22Rv1 (cell line): ENCODE results near the gene PCK2.

Experiments used
- CTCF ChIP-seq: fragments of 450-650 bp; IDR thresholded peaks from 2 replicates; pipeline ENCODE4 v1.5.1; 2017; ENCODE audit warnings: mild to moderate bottlenecking
- ZFX ChIP-seq: fragments of 450-650 bp; IDR thresholded peaks from 2 replicates; pipeline ENCODE4 v1.6.1; 2017; ENCODE audit warnings: antibody characterized with exemption, borderline replicate concordance

DNA sequence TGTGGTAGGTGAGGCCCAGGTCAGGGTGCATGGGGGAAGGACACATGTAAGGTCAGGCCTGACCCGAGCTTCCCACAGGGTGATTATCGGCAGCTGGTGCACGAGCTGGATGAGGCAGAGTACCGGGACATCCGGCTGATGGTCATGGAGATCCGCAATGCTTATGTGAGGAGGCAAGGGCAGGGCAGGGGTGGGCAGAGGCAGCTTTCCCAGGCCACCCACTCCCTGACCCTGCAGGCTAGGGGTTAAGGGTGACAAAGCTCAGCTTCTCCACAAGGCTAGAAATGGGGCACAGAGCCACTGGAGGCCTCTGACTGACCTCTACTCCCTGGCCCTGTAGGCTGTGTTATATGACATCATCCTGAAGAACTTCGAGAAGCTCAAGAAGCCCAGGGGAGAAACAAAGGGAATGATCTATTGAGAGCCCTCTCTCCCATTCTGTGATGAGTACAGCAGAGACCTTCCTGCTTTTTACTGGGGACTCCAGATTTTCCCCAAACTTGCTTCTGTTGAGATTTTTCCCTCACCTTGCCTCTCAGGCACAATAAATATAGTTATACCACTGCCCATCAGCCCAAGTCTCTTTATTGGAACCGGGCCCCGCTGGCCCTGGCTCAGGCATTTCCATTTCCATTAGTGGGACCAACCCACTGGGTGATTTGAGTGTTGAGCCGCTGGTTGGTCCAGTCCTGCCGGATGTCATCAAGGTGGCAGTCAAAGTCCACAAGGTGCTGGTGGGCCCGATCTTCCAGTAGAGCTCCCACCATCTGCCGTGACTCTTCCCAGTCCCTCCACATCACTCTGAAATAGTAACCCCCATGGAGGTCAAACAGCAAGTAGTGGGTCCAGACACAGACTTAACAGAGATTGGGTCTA is 44.5 kb downstream of the PCK2 start:
- no peak for TF ChIP-seq CTCF
- TF ChIP-seq ZFX: no peak
